ENCODE measurements around the gene SPSB2. TPM values are rescaled to one million over a fixed set of nuclear protein-coding genes. Genes with fewer than 3 reads are reported as not detected.

The SPSB2 gene
- total and polyA plus RNA-seq, 9 of the 15 experiments (the other 6 are each of a cell fraction or from before 2014, with no cell fraction given), result 0.10 to 10.6 (median 1.9) TPM

DNA sequence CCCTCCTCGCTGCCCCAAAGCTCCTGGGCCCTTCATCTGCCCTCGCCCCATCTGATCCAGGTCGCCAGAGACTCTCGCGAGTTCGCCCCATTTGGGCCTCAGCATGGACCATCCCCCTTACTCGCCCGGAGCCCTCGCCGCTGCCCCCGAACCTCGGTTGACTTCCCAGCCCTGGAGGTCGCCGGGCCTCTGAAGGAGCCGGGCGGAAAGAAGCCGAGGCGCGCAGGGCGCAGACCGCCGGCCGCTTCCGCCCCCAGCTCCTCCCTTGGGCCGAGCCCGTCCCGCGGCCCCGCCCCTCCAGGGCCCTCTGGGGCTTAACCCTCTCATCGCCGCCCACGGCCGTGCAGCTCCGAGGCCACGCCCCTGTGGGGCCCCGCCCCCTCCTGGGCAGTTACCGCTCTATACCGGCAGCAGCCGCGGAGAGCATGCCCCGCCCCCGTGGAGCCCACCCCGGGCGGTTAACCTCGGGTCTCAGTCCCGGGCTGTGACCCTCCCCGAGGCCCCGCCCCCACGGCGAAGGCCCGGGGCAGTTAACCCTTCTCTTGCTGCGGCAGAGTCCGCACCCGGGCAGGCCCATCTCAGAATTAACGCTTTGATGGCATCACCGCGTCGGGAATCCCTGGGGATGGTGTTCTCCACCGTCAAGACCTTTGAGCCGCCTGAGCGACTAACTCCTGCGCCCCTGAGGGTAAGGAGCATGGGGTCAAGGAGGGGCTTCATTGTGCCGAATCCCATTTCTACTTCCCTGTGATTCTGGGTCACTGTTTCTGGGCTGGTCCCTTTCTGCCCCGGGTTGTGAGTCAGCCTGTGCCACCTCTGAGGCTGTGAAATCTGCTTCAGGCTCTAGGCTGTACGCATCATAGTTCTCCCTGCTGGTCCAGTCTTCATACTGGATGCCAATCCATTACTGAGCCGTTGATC lies at the start of gene SPSB2 (continued):
- TF ChIP-seq TEAD1 (CRISPR knock-in tag; IDR thresholded peaks at IDR 0.05) (no peak), ELF4 (CRISPR knock-in tag; IDR thresholded peaks at IDR 0.05) (no peak), CBFA2T3 (IDR thresholded peaks at IDR 0.05) (no peak), ZNF76 (CRISPR knock-in tag; IDR thresholded peaks at IDR 0.05; ENCODE audit: borderline replicate concordance) (no peak), ZNF583 (CRISPR knock-in tag; IDR thresholded peaks at IDR 0.05) (no peak), STAT5A (IDR thresholded peaks at IDR 0.05; ENCODE audit: borderline replicate concordance, low read length) (no peak), SOX6 (IDR thresholded peaks at IDR 0.05) (no peak), NR3C1 (CRISPR knock-in tag; IDR thresholded peaks at IDR 0.05) (no peak), GABPA (tag; conservative IDR thresholded peaks at IDR 0.05; ENCODE audit: low read depth) (peak; percentile 86), ZBTB17 (CRISPR knock-in tag; IDR thresholded peaks at IDR 0.05) (no peak), TBP (optimal IDR thresholded peaks at IDR 0.05; ENCODE audit: low read depth, low read length) (peak; percentile 45), SETDB1 (IDR thresholded peaks at IDR 0.05; ENCODE audit: low read length) (no peak), ZBTB8A (IDR thresholded peaks at IDR 0.05; ENCODE audit: partially characterized antibody) (no peak), SMAD1 (IDR thresholded peaks at IDR 0.05; ENCODE audit: low read depth, low read length, partially characterized antibody) (no peak), ZNF354B (CRISPR knock-in tag; IDR thresholded peaks at IDR 0.05) (no peak), ZNF75A (CRISPR knock-in tag; IDR thresholded peaks at IDR 0.05) (no peak), TCF3 (CRISPR knock-in tag; IDR thresholded peaks at IDR 0.05) (no peak), CXXC5 (CRISPR knock-in tag; IDR thresholded peaks at IDR 0.05) (peak; percentile 73), EGR1 (conservative IDR thresholded peaks at IDR 0.05) (peak; percentile 81), ZNF143 (CRISPR knock-in tag; IDR thresholded peaks at IDR 0.05) (no peak), POLR2AphosphoS5 (IDR thresholded peaks at IDR 0.05; ENCODE audit: control insufficient read depth, insufficient read depth, low read depth, low read length) (peak; percentile 36), ETS2 (tag; IDR thresholded peaks at IDR 0.05; ENCODE audit: borderline replicate concordance, poor library complexity, severe bottlenecking) (no peak)
- TF ChIP-seq, protein P1, sequence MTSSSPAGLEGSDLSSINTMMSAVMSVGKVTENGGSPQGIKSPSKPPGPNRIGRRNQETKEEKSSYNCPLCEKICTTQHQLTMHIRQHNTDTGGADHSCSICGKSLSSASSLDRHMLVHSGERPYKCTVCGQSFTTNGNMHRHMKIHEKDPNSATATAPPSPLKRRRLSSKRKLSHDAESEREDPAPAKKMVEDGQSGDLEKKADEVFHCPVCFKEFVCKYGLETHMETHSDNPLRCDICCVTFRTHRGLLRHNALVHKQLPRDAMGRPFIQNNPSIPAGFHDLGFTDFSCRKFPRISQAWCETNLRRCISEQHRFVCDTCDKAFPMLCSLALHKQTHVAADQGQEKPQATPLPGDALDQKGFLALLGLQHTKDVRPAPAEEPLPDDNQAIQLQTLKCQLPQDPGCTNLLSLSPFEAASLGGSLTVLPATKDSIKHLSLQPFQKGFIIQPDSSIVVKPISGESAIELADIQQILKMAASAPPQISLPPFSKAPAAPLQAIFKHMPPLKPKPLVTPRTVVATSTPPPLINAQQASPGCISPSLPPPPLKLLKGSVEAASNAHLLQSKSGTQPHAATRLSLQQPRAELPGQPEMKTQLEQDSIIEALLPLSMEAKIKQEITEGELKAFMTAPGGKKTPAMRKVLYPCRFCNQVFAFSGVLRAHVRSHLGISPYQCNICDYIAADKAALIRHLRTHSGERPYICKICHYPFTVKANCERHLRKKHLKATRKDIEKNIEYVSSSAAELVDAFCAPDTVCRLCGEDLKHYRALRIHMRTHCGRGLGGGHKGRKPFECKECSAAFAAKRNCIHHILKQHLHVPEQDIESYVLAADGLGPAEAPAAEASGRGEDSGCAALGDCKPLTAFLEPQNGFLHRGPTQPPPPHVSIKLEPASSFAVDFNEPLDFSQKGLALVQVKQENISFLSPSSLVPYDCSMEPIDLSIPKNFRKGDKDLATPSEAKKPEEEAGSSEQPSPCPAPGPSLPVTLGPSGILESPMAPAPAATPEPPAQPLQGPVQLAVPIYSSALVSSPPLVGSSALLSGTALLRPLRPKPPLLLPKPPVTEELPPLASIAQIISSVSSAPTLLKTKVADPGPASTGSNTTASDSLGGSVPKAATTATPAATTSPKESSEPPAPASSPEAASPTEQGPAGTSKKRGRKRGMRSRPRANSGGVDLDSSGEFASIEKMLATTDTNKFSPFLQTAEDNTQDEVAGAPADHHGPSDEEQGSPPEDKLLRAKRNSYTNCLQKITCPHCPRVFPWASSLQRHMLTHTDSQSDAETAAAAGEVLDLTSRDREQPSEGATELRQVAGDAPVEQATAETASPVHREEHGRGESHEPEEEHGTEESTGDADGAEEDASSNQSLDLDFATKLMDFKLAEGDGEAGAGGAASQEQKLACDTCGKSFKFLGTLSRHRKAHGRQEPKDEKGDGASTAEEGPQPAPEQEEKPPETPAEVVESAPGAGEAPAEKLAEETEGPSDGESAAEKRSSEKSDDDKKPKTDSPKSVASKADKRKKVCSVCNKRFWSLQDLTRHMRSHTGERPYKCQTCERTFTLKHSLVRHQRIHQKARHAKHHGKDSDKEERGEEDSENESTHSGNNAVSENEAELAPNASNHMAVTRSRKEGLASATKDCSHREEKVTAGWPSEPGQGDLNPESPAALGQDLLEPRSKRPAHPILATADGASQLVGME (CRISPR knock-in tag; IDR thresholded peaks at IDR 0.05), result no peak
- TF ChIP-seq, protein P2, sequence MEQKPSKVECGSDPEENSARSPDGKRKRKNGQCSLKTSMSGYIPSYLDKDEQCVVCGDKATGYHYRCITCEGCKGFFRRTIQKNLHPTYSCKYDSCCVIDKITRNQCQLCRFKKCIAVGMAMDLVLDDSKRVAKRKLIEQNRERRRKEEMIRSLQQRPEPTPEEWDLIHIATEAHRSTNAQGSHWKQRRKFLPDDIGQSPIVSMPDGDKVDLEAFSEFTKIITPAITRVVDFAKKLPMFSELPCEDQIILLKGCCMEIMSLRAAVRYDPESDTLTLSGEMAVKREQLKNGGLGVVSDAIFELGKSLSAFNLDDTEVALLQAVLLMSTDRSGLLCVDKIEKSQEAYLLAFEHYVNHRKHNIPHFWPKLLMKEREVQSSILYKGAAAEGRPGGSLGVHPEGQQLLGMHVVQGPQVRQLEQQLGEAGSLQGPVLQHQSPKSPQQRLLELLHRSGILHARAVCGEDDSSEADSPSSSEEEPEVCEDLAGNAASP (IDR thresholded peaks at IDR 0.05), result no peak

Measured in K562 (cell line).